GM23338 (cell line): ENCODE data around the gene ETV5. TPM values are rescaled to one million over a fixed set of nuclear protein-coding genes. Genes with fewer than 3 reads are reported as not detected.

ENCODE experiments used
- ATAC-seq: fragments of 200-7000 bp; cut with Tn5 transposase; 3 replicates; pipeline ENCODE4 v1.9.1; 2020
- DNase-seq: peaks from one replicate; pipeline ENCODE4 v3.0.0-alpha.2; 2015; ENCODE audit warnings: low spot score
- H2AFZ ChIP-seq: fragments of 200-600 bp; sonication (generic); 2 replicates; pipeline ENCODE4 v1.8.0; 2016; ENCODE audit warnings: antibody characterized with exemption, mild to moderate bottlenecking, moderate library complexity
- H3F3A ChIP-seq: fragments of 200-600 bp; sonication (generic); replicated peaks from 2 replicates; pipeline ENCODE4 v1.8.0; 2017; ENCODE audit warnings: antibody characterized with exemption, mixed run types, low read depth
- H3K27ac ChIP-seq: fragments of 200-600 bp; sonication (generic); 2 replicates; pipeline ENCODE4 v1.6.1; 2016; ENCODE audit warnings: low read depth
- H3K27me3 ChIP-seq: fragments of 200-600 bp; sonication (generic); 2 replicates; pipeline ENCODE4 v1.8.0; 2016; ENCODE audit warnings: mild to moderate bottlenecking, mixed run types, moderate library complexity; ENCODE audit not compliant: insufficient read depth
- H3K36me3 ChIP-seq: fragments of 200-600 bp; sonication (generic); 2 replicates; pipeline ENCODE4 v1.8.0; 2016; ENCODE audit warnings: mild to moderate bottlenecking; ENCODE audit not compliant: insufficient read depth
- H3K4me1 ChIP-seq: fragments of 200-600 bp; sonication (generic); 2 replicates; pipeline ENCODE4 v1.8.0; 2016; ENCODE audit warnings: mild to moderate bottlenecking, moderate library complexity; ENCODE audit not compliant: insufficient read depth
- H3K4me2 ChIP-seq: fragments of 200-600 bp; sonication (generic); 2 replicates; pipeline ENCODE4 v1.7.1; 2017; ENCODE audit warnings: mixed run types
- H3K4me3 ChIP-seq: fragments of 200-600 bp; sonication (generic); 2 replicates; pipeline ENCODE4 v1.6.1; 2016; ENCODE audit warnings: mixed run types
- H3K79me2 ChIP-seq: fragments of 200-600 bp; sonication (generic); replicated peaks from 2 replicates; pipeline ENCODE4 v1.8.0; 2017; ENCODE audit warnings: mild to moderate bottlenecking; ENCODE audit not compliant: insufficient read depth
- H3K9me2 ChIP-seq: fragments of 200-600 bp; sonication (generic); 2 replicates; pipeline ENCODE4 v1.8.0; 2017; ENCODE audit not compliant: insufficient read depth
- H4K20me1 ChIP-seq: fragments of 200-600 bp; sonication (generic); replicated peaks from 2 replicates; pipeline ENCODE4 v1.8.0; 2017; ENCODE audit warnings: mild to moderate bottlenecking; ENCODE audit not compliant: insufficient read depth
- H3K27ac Mint-ChIP-seq: 2 replicates; pipeline ENCODE4 v1.8.0; 2020; ENCODE audit warnings: inconsistent platforms, mild to moderate bottlenecking, moderate library complexity, mixed read lengths
- H3K27me3 Mint-ChIP-seq: 3 replicates; pipeline ENCODE4 v1.8.0; 2022; ENCODE audit warnings: low read depth, mild to moderate bottlenecking, moderate library complexity, mixed read lengths, inconsistent platforms; ENCODE audit not compliant: insufficient read depth, poor library complexity
- H3K36me3 Mint-ChIP-seq: 3 replicates; pipeline ENCODE4 v1.8.0; 2021; ENCODE audit warnings: low read depth, mild to moderate bottlenecking, inconsistent platforms, moderate library complexity, mixed read lengths
- H3K4me1 Mint-ChIP-seq: 3 replicates; pipeline ENCODE4 v1.8.0; 2020; ENCODE audit warnings: mild to moderate bottlenecking, inconsistent platforms, mixed read lengths
- H3K4me3 Mint-ChIP-seq: 3 replicates; pipeline ENCODE4 v1.8.0; 2021; ENCODE audit warnings: moderate library complexity, mild to moderate bottlenecking, inconsistent platforms, mixed read lengths
- H3K9me3 Mint-ChIP-seq: 3 replicates; pipeline ENCODE4 v1.8.0; 2020; ENCODE audit warnings: moderate library complexity, mild to moderate bottlenecking, inconsistent platforms, mixed read lengths
- CREB1 ChIP-seq: fragments of 250-450 bp; sonication (Bioruptor Pico); IDR thresholded peaks from 2 replicates; pipeline ENCODE4 v1.5.0; 2020; ENCODE audit warnings: low read depth, mild to moderate bottlenecking, moderate library complexity
- EZH2 ChIP-seq: fragments of 200-600 bp; sonication (generic); IDR thresholded peaks from one replicate; pipeline ENCODE4 v1.8.0; 2017; ENCODE audit warnings: antibody characterized with exemption, mild to moderate bottlenecking, low read depth; ENCODE audit not compliant: unreplicated experiment
- EZH2phosphoT487 ChIP-seq: fragments of 200-600 bp; sonication (generic); IDR thresholded peaks from one replicate; pipeline ENCODE4 v1.8.1; 2018; ENCODE audit warnings: antibody characterized with exemption; ENCODE audit not compliant: unreplicated experiment
- JUNB ChIP-seq: IDR thresholded peaks from one replicate; pipeline ENCODE4 v1.6.1; 2016; ENCODE audit warnings: antibody characterized with exemption; ENCODE audit not compliant: unreplicated experiment
- NANOG ChIP-seq: IDR thresholded peaks from 2 replicates; pipeline ENCODE4 v1.6.1; 2016; ENCODE audit warnings: antibody characterized with exemption, borderline replicate concordance
- REST ChIP-seq: IDR thresholded peaks from one replicate; pipeline ENCODE4 v1.6.1; 2018; ENCODE audit warnings: antibody characterized with exemption; ENCODE audit not compliant: unreplicated experiment
- ZNF462 ChIP-seq: fragments of 250-450 bp; sonication (Bioruptor Pico); IDR thresholded peaks from 2 replicates; pipeline ENCODE4 v1.5.0; 2020; ENCODE audit warnings: mild to moderate bottlenecking, moderate library complexity
- polyA plus RNA-seq: library from polyadenylated mRNA; unstranded; fragments of >200 nt; fragmentation: Nextera tagmentation; extraction: Ambion mirVana; gene quantifications from 2 replicates; pipeline ENCODE4 v1.2.1, GENCODE V29; 2016
- total RNA-seq: library from RNA; depleted of rRNA; stranded (reverse); fragments of >200 nt; shearing (Covaris generic); gene quantifications from 2 replicates; pipeline ENCODE4 v1.2.3, GENCODE V29; 2014
- TF ChIP-seq, protein P1 (sequence below), 2 experiments: fragments of 200-600 bp in 1 of 2; sonication (generic) in 1 of 2; conservative IDR thresholded peaks; 2 replicates each; pipeline versions ENCODE4 v1.5.1 to v1.6.1; 2016 to 2017; ENCODE audit warnings: antibody characterized with exemption in 2 of 2, low read depth in 2 of 2, mild to moderate bottlenecking in 2 of 2, moderate library complexity in 1 of 2
- TF ChIP-seq, protein P2 (sequence below): IDR thresholded peaks from 2 replicates; pipeline ENCODE4 v1.6.1; 2016; ENCODE audit warnings: antibody characterized with exemption

The ETV5 gene
- total and polyA plus RNA-seq, 2 experiments from 2014 or later = 33.5 to 57.1 TPM

DNA sequence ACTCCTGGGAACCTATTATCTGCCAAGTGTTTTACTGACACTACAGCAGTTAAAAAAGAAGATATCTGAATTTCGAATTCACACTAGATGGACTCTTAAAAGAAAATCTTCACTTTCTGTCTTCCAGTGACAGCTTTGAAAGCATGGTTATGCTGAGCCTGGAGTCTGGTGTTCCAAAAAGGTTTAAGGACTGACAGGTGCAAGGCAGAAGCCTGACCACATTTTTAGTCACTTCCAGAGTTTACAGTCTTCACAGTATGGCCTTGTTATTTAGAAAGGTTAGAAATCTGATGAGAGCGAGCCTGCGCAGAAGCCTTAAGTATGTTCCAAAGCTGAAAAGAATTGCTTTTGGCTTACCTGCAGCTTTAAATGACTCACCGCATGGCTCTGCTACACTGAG, 59.9 kb downstream of the ETV5 start:
- no peaks in the 10 kb centered on the region for H3K27me3 Mint-ChIP-seq
- H3K27ac Mint-ChIP-seq = no peak overlapping the region
- H3K9me3 Mint-ChIP-seq = no peaks in the 10 kb centered on the region
- H3K4me3 Mint-ChIP-seq = no peak overlapping the region
- H4K20me1 ChIP-seq = no peaks in the 10 kb centered on the region; the same call in 1 of the 2 replicates
- H3K27ac ChIP-seq = no peak overlapping the region
- H3K79me2 ChIP-seq = no peaks in the 10 kb centered on the region
- no peaks in the 10 kb centered on the region for H3K27me3 ChIP-seq
- H3K4me1 ChIP-seq = peaks cover under 1% of the 10 kb centered on the region; the same call in 1 of the 2 replicates
- H2AFZ ChIP-seq = no peak overlapping the region
- no peak overlapping the region for H3K4me3 ChIP-seq
- ATAC-seq (no peak), DNase-seq (no peak)
- peaks cover 33% of the 10 kb centered on the region for H3K36me3 ChIP-seq
- TF ChIP-seq ZNF462 (CRISPR knock-in tag) = no peak
- no peak for TF ChIP-seq NANOG
- TF ChIP-seq, protein P1, sequence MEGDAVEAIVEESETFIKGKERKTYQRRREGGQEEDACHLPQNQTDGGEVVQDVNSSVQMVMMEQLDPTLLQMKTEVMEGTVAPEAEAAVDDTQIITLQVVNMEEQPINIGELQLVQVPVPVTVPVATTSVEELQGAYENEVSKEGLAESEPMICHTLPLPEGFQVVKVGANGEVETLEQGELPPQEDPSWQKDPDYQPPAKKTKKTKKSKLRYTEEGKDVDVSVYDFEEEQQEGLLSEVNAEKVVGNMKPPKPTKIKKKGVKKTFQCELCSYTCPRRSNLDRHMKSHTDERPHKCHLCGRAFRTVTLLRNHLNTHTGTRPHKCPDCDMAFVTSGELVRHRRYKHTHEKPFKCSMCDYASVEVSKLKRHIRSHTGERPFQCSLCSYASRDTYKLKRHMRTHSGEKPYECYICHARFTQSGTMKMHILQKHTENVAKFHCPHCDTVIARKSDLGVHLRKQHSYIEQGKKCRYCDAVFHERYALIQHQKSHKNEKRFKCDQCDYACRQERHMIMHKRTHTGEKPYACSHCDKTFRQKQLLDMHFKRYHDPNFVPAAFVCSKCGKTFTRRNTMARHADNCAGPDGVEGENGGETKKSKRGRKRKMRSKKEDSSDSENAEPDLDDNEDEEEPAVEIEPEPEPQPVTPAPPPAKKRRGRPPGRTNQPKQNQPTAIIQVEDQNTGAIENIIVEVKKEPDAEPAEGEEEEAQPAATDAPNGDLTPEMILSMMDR (conservative IDR thresholded peaks at IDR 0.05; ENCODE audit: low read depth in 2 of 2) = no peak
- TF ChIP-seq REST = no peak
- TF ChIP-seq, protein P2, sequence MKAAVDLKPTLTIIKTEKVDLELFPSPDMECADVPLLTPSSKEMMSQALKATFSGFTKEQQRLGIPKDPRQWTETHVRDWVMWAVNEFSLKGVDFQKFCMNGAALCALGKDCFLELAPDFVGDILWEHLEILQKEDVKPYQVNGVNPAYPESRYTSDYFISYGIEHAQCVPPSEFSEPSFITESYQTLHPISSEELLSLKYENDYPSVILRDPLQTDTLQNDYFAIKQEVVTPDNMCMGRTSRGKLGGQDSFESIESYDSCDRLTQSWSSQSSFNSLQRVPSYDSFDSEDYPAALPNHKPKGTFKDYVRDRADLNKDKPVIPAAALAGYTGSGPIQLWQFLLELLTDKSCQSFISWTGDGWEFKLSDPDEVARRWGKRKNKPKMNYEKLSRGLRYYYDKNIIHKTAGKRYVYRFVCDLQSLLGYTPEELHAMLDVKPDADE = no peak
- TF ChIP-seq EZH2 = no peak
- TF ChIP-seq EZH2phosphoT487 = no peak
- TF ChIP-seq JUNB = no peak
- TF ChIP-seq CREB1 (CRISPR knock-in tag) = no peak
- H3F3A ChIP-seq = no peaks in the 10 kb centered on the region
- peaks cover under 1% of the 10 kb centered on the region; the same call in 1 of the 3 replicates for H3K4me1 Mint-ChIP-seq
- no peaks in the 10 kb centered on the region for H3K9me2 ChIP-seq
- H3K4me2 ChIP-seq = no peak overlapping the region
- peaks cover 53% of the 10 kb centered on the region for H3K36me3 Mint-ChIP-seq
